GM19238 (cell line): ENCODE data around the gene TRIAP1.
"Not testable (repeated sequence)": the region's sequence is repeated elsewhere in the genome, so short reads cannot be mapped to it uniquely, and the experiment has no call there.

Experiments used
- DNase-seq: peaks from one replicate; pipeline ENCODE4 v3.0.0; 2011; ENCODE audit warnings: low spot score; ENCODE audit not compliant: insufficient read length

TRIAP1 gene

GRCh38 chr12:120468821-120469449 is 22.8 kb upstream of the TRIAP1 start:
- peak; percentile 53 for DNase-seq

GRCh38 chr12:120468325-120468820 is 22.2 kb upstream of the TRIAP1 start:
- DNase-seq: peak; percentile 19

GRCh38 chr12:120467439-120467838 is 21.3 kb upstream of the TRIAP1 start:
- no peak for DNase-seq

- no peak for DNase-seq
Observed at GRCh38 chr12:120466560-120467315, 20.6 kb upstream of the TRIAP1 start.

DNA sequence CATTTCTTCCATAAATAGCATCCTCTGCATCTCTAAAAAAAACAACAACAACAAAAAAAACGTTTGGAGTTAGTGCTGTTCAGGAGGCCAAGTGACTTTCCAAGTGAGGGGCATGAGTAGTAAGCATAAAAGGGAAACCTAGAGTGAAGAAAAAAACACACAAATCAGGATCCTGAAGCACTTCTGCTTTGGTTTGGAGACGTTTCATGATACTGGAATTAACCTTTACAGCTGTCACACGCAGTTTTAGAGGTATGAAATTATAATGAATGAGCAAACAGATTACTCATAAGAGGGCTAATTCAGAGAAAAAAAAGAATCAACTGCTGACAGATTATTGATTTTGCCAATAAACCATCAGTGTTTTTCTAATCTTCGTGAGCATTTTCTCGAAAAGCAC is 19.6 kb upstream of the TRIAP1 start:
- no peak for DNase-seq

GRCh38 chr12:120463712-120464111 is 17.5 kb upstream of the TRIAP1 start:
- no peak for DNase-seq

GRCh38 chr12:120462099-120462640 is 16.0 kb upstream of the TRIAP1 start:
- no peak for DNase-seq

DNA sequence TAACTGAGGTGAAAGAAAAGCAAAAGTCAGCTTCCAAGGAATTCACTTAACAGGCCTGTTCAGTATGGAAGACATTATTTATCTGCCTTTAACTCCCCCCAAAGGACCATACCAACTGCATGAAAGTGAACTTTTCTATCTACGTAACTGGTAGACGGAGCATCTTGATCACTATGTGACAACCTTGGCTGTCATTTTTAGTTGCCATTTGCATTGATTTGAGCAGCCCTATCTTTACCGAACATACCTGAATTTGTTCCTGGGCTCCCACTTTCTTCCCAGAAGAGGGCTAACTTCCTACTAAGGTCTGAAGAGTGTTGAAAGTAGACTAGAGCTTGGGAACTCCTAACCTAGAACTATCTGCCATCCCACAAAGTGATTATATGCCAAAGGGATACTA is 14.0 kb upstream of the TRIAP1 start:
- no peak for DNase-seq

- DNase-seq: no peak
Observed at GRCh38 chr12:120457133-120457532, 10.9 kb upstream of the TRIAP1 start.

GRCh38 chr12:120455302-120455701 is 9.1 kb upstream of the TRIAP1 start:
- DNase-seq: no peak

DNA sequence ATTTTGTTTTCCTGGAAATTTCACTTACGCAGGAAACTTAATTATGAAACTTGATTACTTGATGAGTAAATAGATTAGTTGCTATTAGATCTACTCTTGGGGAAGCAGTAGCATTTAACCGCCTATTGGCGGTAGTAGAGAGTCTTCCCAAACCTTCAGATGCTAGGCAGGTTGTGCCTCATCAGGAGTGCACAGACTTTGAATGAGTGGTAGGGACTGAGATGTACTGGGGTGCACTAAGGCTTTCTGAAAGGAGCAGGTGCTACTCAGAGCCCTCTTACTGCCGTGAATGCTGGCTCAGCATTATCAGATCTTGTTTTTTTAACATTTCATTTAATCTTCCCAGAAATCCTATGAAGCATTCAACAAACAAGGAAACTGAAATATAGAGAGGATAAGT is 7.8 kb upstream of the TRIAP1 start:
- no peak for DNase-seq

DNA sequence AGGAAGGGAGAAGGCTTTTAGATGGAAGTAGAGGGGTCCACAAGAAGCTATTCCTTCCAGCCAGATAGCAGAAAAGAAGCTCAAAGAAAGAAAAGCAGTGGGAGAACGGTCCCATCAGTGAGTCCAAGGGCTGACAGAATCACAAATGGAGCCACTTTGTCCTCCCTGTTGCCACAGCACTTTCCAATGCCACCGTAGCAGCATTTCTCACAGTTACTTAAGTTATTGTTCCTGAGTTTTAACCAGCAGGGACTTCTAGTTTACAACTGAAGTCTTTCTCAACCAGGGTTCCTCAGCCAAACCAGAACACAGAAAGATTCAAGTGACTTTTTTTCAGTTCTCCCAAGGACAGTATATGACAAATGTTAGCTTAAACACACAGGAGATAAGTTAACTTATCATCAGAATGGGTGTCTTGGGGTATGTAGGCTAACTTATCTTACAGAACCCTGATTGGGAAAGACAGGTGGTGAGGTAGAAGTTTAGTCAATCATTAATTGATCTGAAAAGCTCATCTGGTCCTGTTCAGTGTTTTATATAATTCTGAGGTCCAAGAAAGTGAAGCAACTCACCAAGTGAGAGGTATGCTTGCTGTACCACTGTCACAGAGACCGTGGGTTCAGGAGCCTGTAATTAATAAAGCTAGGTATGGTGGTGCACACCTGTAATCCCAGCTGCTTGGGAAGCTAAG is 7.0 kb upstream of the TRIAP1 start:
- no peak for DNase-seq

- DNase-seq: not testable (repeated sequence)
Observed at GRCh38 chr12:120452524-120452923, 6.3 kb upstream of the TRIAP1 start.

DNA sequence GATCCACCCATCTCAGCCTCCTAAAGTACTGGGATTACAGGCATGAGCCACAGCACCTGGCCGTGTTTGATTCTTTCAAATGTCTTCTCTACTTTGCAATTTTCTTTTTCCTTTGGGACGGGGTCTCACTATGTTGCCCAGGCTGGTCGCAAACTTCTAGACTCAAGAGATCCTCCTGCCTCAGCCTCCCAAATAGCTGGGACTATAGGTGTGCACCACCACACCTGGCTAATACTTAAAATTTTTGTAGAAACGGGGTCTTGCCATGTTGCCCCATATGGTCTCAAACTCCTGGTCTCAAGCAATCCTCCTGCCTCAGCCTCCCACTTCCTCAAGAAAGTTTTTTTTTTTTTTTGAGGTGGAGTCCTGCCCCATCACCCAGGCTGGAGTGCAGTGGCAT is 1.8 kb upstream of the TRIAP1 start:
- no peak for DNase-seq

DNA sequence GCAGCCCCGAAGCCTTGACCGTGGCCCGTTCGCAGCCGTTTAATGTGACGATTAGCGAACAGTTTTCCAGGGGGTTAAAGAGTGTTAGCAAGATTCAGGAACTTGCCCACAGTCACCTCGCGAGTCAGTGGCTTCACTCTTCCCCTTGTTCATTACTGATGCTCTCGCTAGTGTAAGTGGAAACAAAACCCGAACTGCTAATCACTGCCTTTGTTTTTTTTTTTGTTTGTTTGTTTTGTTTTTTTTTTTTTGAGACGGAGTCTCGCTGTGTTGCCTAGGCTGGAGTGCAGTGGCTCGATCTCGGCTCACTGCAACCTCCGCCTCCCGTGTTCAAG is 627 bp upstream of the TRIAP1 start:
- not testable (repeated sequence) for DNase-seq

GRCh38 chr12:120444676-120445075 is 1.5 kb downstream of the TRIAP1 start:
- DNase-seq: no peak

DNA sequence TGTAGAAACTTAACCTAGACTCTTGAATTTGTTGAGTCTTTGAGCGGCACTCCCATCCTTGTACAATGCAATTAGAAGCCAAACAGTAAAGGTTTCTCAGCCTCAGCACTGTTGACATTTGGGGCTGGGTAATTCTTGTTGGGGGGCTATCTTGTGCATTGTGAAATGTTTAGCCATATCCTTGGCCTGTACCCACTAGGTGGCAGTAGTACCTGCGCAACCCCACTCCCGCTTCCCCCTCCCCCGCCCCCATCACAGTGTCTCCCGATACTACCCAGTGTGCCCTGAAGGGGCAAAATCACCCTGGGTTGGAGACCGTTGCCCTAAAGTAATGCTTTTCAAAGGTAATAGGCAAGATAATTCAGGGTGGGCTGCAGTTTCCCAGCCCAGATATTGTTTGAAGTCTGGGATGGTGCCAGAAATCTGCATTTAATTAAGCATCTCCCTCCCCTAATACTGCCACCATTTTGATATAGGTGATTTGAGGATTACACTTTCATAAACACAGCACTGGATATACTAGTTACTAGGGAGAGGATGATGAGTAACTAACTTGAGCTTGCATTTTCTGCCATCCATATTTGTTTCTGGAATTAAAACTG is 6.4 kb downstream of the TRIAP1 start:
- peak; percentile 61 for DNase-seq

DNA sequence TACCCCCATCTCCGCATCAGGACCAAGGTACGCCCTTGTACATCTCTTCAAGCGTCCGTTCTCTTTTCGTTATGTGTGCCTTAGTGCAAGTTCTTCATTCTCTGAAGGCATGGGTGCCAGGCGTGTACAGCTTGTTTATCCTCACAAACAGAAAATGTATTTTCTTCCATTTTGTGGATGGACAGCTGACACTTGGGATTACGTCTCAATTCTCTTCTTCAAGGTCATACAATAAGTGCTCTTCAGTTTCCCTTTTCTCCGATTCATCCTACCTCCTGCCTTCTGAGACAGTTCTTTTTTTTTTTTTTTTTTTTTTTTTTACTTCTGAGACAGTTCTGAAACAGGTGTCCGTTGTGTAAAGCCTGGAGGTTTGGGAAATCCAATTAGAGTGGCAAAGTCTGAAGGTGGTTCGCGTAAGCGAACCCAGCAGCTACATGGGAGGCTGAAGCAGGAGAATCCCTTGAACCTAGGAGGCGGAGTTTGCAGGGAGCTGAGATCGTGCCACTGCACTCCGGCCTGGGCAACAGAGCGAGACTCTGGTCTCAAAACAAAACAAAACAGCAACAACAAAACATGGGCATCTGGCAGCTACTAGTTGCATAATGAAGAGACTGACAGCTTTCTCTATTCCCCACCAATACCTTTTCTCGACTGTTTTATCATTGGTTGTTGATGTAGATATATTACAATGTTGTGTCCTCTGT is 7.5 kb downstream of the TRIAP1 start:
- no peak for DNase-seq

DNA sequence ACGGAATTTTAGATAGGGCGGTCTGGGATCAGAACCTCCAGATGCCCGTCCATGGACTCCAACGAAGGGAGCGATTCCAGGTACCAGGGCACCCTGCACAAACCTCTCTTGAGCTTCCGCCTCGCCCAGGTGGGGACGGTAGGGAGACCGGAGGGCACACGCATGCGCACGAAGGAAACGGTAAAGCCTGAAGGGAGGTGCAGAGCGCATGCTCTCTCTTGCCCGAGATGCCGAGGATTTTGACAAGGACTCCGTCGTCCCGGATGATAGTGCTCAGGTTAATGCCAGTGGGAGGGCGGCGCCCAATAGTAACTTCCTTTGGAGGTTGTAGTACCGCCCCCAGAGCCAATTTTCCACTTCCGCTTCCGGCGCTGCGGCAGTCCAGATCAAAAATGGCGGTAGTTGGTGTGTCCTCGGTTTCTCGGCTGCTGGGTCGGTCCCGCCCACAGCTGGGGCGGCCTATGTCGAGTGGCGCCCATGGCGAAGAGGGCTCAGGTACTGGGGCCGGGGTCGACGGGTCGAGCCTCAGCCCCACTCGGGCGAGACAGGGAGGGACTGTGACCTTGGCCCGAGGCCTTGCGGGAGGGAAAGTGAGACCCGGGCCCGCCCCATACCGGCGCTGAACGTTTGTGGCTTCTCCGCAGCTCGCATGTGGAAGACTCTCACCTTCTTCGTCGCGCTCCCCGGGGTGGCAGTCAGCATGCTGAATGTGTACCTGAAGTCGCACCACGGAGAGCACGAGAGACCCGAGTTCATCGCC is 8.3 kb downstream of the TRIAP1 start, which contains the start of gene COX6A1:
Gene COX6A1, plus strand, starts transcription at position 379 of the 760 bp plus-strand sequence. Its CDS starts 14 bp downstream, at position 393.
- DNase-seq: peak; percentile 95
